Measurements from ENCODE around the gene ITGB1. TPM values are rescaled to one million over a fixed set of nuclear protein-coding genes. Genes with fewer than 3 reads are reported as not detected.

The ITGB1 gene
- total and polyA plus RNA-seq, 2 donors from 2014 or later = 156 to 410 TPM

GRCh38 chr10:32957341-32958084 lies 517 bp downstream of the ITGB1 start:
- peak overlapping the region; percentile 12 to 78 (median 54) for H3K9ac ChIP-seq (ENCODE audit: low read length in 3 of 3)
- FAIRE-seq (no peak), DNase-seq (peak in 4 of 5 donors; percentile 61 to 90 (median 74))
- H3K27me3 ChIP-seq (ENCODE audit: control insufficient read depth, insufficient read depth, low read length) = no peaks in the 10 kb centered on the region
- intact Hi-C loops (cut with DNase I) = no loop called here
- no peaks in the 10 kb centered on the region for H3K36me3 ChIP-seq (ENCODE audit: control insufficient read depth in 2 of 3, insufficient read depth in 3 of 3, low read length in 3 of 3)
- TF ChIP-seq, protein P1, sequence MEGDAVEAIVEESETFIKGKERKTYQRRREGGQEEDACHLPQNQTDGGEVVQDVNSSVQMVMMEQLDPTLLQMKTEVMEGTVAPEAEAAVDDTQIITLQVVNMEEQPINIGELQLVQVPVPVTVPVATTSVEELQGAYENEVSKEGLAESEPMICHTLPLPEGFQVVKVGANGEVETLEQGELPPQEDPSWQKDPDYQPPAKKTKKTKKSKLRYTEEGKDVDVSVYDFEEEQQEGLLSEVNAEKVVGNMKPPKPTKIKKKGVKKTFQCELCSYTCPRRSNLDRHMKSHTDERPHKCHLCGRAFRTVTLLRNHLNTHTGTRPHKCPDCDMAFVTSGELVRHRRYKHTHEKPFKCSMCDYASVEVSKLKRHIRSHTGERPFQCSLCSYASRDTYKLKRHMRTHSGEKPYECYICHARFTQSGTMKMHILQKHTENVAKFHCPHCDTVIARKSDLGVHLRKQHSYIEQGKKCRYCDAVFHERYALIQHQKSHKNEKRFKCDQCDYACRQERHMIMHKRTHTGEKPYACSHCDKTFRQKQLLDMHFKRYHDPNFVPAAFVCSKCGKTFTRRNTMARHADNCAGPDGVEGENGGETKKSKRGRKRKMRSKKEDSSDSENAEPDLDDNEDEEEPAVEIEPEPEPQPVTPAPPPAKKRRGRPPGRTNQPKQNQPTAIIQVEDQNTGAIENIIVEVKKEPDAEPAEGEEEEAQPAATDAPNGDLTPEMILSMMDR (IDR thresholded peaks at IDR 0.05; ENCODE audit: borderline replicate concordance, extremely low read depth, insufficient read depth) = no peak
- H3K27ac ChIP-seq (ENCODE audit: low read depth in 2 of 2, low read length in 2 of 2) = peak overlapping the region; percentile 82 to 87
- H3K4me3 ChIP-seq (ENCODE audit: low read length in 3 of 3) = peak overlapping the region; percentile 63 to 77 (median 65)
- H3K4me1 ChIP-seq (ENCODE audit: control insufficient read depth in 2 of 3, insufficient read depth in 2 of 3, low read depth in 1 of 3, low read length in 3 of 3) = peaks cover 6 to 27% (median 20%) of the 10 kb centered on the region in 3 donors
- H3K9me3 ChIP-seq (ENCODE audit: control insufficient read depth in 2 of 3, insufficient read depth in 1 of 3, low read length in 3 of 3) = no peaks in the 10 kb centered on the region

DNA sequence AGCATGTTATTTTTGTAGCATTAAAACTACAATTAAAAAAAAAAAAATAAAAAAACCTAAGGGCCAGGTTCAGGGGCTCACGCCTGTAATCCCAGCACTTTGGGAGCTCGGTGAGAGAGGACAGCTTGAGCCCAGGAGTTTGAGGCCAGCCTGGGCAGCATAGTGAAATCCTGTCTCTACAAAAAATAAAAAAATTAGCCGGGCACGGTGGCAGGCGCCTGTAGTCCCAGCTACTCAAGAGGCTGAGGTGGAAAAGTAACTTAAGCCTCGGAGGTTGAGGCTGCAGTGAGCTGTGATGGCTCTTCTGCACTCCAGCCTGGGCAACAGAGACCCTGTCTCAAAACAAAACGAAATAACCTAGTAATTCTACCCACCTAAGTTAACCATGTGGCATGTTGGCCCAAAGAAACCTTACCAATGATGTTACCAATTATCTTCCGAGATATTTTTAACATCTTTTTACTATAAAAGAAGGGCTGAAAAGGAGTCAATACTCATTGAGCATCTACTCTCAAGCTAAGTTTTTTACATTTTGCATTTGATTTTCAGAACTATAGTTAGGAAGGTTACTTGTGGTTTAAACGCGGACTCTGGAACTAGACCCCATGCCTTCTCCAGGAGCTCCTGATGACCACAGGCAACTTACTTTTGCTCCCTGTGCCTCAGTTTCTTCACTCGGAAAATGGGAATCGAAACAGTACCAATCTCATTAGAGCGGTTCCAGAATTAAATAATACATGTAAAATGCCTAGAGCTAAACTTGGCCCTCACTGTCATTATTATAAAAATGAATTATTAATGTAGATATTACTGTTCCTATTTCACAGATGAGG lies 1.4 kb downstream of the ITGB1 start:
- Histone ChIP-seq H3K4me3 (ENCODE audit: low read length in 3 of 3) (peak overlapping the region; percentile 63 to 77 (median 65)), H3K9me3 (ENCODE audit: control insufficient read depth in 2 of 3, insufficient read depth in 1 of 3, low read length in 3 of 3) (no peaks in the 10 kb centered on the region), H3K27me3 (ENCODE audit: control insufficient read depth, insufficient read depth, low read length) (no peaks in the 10 kb centered on the region), H3K27ac (ENCODE audit: low read depth in 2 of 2, low read length in 2 of 2) (peak overlapping the region in 1 of 2 donors; percentile 82), H3K9ac (ENCODE audit: low read length in 3 of 3) (peak overlapping the region; percentile 12 to 78 (median 54)), H3K36me3 (ENCODE audit: control insufficient read depth in 2 of 3, insufficient read depth in 3 of 3, low read length in 3 of 3) (no peaks in the 10 kb centered on the region), H3K4me1 (ENCODE audit: control insufficient read depth in 2 of 3, insufficient read depth in 2 of 3, low read depth in 1 of 3, low read length in 3 of 3) (peaks cover 0 to 27% (median 17%) of the 10 kb centered on the region in 3 donors)
- no peak for DNase-seq
- no peak for FAIRE-seq
- TF ChIP-seq, protein P1 (IDR thresholded peaks at IDR 0.05; ENCODE audit: borderline replicate concordance, extremely low read depth, insufficient read depth) = no peak
- intact Hi-C loops (cut with DNase I) = no loop called here

- FAIRE-seq = no peak
- H3K4me1 ChIP-seq (ENCODE audit: control insufficient read depth in 2 of 3, insufficient read depth in 2 of 3, low read depth in 1 of 3, low read length in 3 of 3) = peaks cover 0 to 31% (median 17%) of the 10 kb centered on the region in 3 donors
- H3K4me3 ChIP-seq (ENCODE audit: low read length in 3 of 3) = peak overlapping the region in 2 of 3 donors; percentile 63 to 65
- DNase-seq = no peak
- no peaks in the 10 kb centered on the region for H3K27me3 ChIP-seq (ENCODE audit: control insufficient read depth, insufficient read depth, low read length)
- H3K27ac ChIP-seq (ENCODE audit: low read depth in 2 of 2, low read length in 2 of 2) = peak overlapping the region in 1 of 2 donors; percentile 5
- TF ChIP-seq, protein P1 (IDR thresholded peaks at IDR 0.05; ENCODE audit: borderline replicate concordance, extremely low read depth, insufficient read depth) = no peak
- H3K9me3 ChIP-seq (ENCODE audit: control insufficient read depth in 2 of 3, insufficient read depth in 1 of 3, low read length in 3 of 3) = no peaks in the 10 kb centered on the region
- H3K36me3 ChIP-seq (ENCODE audit: control insufficient read depth in 2 of 3, insufficient read depth in 3 of 3, low read length in 3 of 3) = no peaks in the 10 kb centered on the region
- H3K9ac ChIP-seq (ENCODE audit: low read length in 3 of 3) = peak overlapping the region in 2 of 3 donors; percentile 8 to 13
- intact Hi-C loops (cut with DNase I) = no loop called here
Observed at GRCh38 chr10:32955790-32956189, 2.2 kb downstream of the ITGB1 start.
